Stimulated activated CD8-positive, alpha-beta memory T cell treated with anti-CD3 and anti-CD28 coated beads, Interleukin-7, amount 100 ng/mL, for 1 hour (primary cell): ENCODE measurements around the gene TIAM2.
"Not testable (repeated sequence)": the region's sequence is repeated elsewhere in the genome, so short reads cannot be mapped to it uniquely, and the experiment has no call there.

Source experiments
- DNase-seq, 2 donors: peaks; one replicate each; pipeline ENCODE4 v3.0.0-alpha.2; 2020; ENCODE audit warnings: low read depth in 2 of 2

TIAM2 gene

DNA sequence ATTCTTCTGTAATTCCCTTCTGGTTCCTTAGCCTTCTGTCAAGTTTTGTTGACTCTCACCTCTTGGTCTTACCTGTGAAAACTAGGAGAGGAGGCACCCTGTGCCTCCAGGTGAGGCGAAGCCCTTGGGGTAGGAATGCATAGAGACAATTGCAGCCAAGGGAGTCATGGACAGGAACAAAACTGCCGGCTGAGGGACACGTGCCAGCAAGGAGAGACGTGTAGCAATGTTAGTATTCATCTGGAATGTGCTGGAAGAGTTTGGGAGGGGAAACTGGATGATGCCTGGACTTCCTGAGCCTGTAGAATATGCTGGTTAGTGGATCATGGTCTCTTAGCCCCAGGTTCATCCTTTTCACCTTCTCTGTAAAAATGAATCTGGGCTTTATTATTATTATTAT lies 3.9 kb upstream of the TIAM2 start:
- DNase-seq: no peak

DNA sequence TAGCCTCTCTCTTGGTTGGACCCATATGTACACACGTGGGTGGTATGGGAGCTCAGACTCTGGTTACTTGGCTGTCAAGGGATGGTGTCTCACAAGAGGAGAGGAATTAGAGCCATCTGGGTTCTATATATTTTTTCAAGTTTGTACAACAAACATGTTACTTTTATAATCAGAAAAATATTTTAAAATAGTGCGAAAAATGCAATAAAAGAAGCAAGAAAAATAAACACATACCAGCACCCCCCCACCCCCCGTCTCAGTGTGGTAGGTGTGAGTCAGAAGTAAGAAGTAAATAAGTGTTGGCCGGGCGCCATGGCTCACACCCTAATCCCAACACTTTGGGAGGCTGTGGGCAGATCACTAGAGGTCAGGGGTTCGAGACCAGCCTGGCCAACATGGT lies 2.1 kb upstream of the TIAM2 start:
- no peak for DNase-seq

GRCh38 chr6:154993710-154994109 lies 1.4 kb upstream of the TIAM2 start:
- no peak for DNase-seq

DNA sequence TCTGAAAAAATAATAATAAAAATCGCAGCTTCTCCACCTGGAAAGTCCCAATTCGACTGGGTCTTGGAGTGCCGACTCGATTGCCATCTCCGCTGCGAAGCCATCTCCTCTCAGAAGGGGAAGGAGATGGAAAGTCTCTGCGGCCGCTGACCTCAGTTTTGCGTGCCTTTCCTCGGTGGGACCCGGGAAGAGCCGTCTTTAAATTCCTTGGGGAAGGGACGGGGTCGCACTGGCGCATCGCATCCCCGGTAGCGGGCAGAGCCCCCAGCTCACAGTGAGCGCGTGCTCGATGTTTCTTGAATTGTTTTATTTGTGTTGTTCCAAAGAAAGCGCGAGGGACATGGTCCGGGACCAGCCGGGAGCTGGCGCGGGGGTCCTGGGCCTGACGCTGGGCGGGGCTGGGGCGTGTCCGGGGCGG lies 270 bp upstream of the TIAM2 start:
- no peak for DNase-seq

DNA sequence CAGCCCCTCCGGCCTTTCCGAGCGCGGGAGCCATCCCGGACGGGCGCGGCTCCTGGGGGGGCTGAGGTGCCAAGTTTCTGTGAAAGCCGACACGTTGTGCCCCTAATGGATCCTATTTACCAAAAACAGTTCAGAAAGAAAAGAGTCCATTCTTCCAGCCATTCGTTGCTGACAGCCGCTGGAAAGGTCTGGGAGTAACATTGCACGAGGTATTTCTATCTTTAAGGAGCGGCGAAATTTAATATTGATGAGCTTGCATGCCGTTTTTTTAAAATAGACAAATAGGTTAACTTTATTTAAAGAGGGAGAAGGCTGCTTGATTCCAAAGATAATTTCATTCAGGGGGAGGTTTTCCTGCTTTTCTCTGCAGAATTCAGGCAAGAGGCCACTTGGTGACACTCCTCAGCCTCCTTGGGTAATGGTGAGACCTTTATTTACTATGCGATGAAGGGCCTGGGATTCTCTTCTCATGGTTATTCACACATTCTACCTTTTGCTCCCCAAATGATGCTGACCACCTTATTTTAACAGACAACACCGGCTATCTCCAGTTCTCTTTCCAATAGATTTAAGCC lies 988 bp downstream of the TIAM2 start:
- DNase-seq: no peak

GRCh38 chr6:154996841-154997311 lies 1.8 kb downstream of the TIAM2 start:
- DNase-seq: no peak

- DNase-seq: no peak
These were observed 3.7 kb downstream of the TIAM2 start for GRCh38 chr6:154998855-154999254.

- DNase-seq: no peak
These were observed 6.4 kb downstream of the TIAM2 start for GRCh38 chr6:155001482-155001881.

- DNase-seq: no peak
These were observed 6.8 kb downstream of the TIAM2 start for GRCh38 chr6:155001934-155002333.

GRCh38 chr6:155003476-155003875 lies 8.4 kb downstream of the TIAM2 start:
- DNase-seq: no peak

GRCh38 chr6:155004017-155004416 lies 8.9 kb downstream of the TIAM2 start:
- no peak for DNase-seq

- no peak for DNase-seq
These were observed 9.7 kb downstream of the TIAM2 start for GRCh38 chr6:155004576-155005372.

DNA sequence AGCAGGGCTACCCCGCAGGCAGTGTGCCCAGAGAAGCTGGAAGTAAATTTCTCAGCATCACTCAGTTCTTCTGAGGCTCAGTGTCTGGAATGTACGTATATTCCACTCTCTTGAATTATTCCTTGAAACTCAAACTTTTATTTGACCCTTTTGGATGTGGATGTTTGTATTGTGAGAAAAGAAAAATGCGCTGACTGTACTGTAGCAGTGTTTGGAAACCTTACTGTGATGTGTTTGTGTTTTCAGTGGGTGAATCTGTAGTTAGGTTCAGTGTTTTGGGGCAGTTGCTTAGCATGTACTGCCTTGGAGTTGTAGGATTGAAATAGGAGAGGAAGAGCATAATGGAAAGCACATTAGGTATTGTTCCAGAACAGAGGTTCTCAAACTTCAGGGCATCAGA lies 13.5 kb downstream of the TIAM2 start:
- DNase-seq: no peak

DNA sequence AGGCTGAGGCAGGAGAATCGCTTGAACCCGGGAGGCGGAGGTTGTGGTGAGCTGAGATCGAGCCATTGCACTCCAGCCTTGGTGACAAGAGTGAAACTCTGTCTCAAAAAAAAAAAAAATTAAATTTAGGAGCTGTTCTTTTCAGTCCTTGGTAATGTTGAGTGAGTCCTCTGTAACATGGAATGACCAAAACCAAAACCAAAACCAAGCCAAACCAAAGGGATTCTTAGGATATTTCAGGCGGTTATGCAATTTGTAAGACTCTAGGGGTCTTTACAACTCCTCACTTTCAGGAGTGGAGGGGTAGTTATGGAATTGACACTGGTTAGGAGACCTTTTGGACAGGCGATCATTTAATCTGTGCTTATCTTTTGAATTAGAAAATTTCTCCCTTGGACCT lies 15.8 kb downstream of the TIAM2 start:
- no peak for DNase-seq

GRCh38 chr6:155011809-155012291 lies 16.7 kb downstream of the TIAM2 start:
- DNase-seq: no peak

GRCh38 chr6:155013457-155013876 lies 18.4 kb downstream of the TIAM2 start:
- DNase-seq: no peak

DNA sequence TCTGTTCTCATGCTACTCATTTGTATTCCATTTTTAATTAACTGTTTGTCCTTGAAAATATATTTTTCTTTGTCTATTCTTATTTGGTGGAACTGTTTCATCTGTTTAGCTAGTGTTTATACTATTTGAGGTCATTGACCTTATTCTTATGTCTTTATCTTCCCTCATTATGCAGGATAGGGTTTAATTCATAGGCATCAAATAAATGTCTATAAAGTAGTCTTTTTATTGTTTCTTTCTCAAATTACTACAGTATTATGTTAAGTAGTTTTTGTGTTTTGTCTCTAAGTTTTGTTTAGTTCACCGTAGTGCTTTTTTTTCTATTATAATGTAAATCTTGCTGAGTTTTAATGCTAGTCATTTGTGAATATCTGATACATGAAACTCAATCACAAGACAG lies 19.0 kb downstream of the TIAM2 start:
- DNase-seq: no peak

DNA sequence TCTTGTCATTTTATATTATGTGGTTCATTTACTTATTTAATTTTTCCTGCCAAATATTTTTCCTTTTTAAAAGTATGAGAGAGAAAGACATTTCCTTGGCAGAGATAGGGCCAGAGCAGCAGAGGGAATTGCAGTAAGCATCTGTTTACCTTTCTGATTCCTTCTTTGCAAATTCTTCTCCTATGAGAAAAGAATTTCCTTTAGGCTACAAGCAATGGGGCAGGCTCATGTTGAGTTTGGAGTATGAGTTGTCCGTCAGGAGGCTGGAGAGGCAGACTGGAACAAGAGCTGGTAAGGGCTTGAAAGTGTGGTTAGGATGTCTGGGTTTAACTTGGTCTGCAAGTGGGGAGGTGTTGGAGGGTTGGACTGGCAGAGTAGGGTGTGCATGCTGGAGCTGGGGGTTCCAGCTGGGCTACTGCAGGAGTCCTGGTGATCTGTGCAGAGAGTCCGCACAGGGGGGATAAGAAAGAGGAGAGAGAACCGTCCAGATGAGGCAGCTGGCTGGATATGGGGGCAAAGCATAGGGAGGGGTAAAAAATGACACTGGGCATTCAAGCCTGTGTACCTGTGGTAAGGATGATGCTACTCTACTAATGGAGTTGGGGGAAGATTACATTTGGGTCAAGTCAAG lies 19.7 kb downstream of the TIAM2 start:
- no peak for DNase-seq

DNA sequence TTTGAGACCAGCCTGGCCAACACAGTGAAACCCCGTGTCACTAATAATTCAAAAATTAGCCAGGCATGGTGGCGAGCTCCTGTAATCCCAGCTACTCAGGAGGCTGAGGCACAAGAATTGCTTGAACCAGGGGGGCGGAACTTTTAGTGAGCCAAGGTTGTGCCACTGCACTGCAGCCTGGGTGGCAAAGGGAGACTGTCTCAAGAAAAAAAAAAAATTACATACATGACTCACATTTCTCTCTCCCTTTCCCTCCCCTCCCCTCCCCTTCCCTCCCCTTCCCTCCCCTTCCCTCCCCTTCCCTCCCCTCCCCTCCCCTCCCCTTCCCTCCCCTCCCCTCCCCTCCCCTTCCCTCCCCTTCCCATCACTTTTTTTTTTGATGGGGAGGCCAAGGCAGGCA lies 23.3 kb downstream of the TIAM2 start:
- DNase-seq: not testable (repeated sequence)

GRCh38 chr6:155021680-155022079 lies 26.6 kb downstream of the TIAM2 start:
- DNase-seq: no peak

DNA sequence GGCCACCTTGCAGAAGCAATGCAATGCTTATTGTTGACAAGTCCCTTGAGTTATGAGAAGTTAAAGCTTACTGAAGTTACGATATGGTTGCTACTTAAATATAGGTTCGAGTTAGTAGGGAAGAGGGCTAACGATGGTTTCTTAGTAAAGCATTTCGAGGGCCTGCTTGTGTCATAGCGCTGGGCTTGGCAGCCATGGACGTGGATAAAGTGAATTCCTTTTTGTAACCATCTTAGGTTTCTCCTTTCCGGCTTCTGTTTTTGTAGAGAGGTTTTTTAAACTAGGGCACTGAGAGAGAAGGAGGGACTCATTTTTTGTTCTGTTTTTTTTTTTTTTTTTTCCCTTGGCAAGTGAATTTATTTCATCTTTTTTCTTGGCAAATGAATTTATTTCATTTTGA lies 27.6 kb downstream of the TIAM2 start:
- DNase-seq: no peak

GRCh38 chr6:155023717-155024116 lies 28.6 kb downstream of the TIAM2 start:
- DNase-seq: no peak
